ENCODE measurements around the gene SSTR5. TPM values are rescaled to one million over a fixed set of nuclear protein-coding genes. Genes with fewer than 3 reads are reported as not detected.

The SSTR5 gene
- total RNA-seq, 3 donors from 2014 or later (not counting 1 experiment from before 2014, with no cell fraction given): not detected

- Histone ChIP-seq H3K9me3 (ENCODE audit: control insufficient read depth, insufficient read depth, low read length) (no peaks in the 10 kb centered on the region), H3K27ac (ENCODE audit: low read length) (no peak overlapping the region), H3K36me3 (ENCODE audit: control insufficient read depth, insufficient read depth, low read length) (no peaks in the 10 kb centered on the region), H3K4me3 (ENCODE audit: low read length) (no peak overlapping the region), H3K4me1 (ENCODE audit: control insufficient read depth, insufficient read depth, low read length) (no peaks in the 10 kb centered on the region), H3K27me3 (ENCODE audit: control insufficient read depth, insufficient read depth, low read length) (peaks cover 2% of the 10 kb centered on the region)
- no peak for DNase-seq
- Mint-ChIP-seq H3K4me1 (no peaks in the 10 kb centered on the region), H3K27me3 (ENCODE audit: low read depth in 2 of 2) (no peaks in the 10 kb centered on the region), H3K27ac (no peak overlapping the region), H3K9me3 (no peaks in the 10 kb centered on the region), H3K36me3 (no peaks in the 10 kb centered on the region), H3K4me3 (no peak overlapping the region)
- intact Hi-C loops (cut with micrococcal nuclease): no loop called here
- ATAC-seq: peak in 1 of 3 donors; percentile 43
- 43% methylated on average over 85 of the region's 85 CpGs for WGBS (ENCODE audit: insufficient coverage)
- TF ChIP-seq CTCF (IDR thresholded peaks at IDR 0.05): no peak
Observed at GRCh38 chr16:1093284-1094123, 21.0 kb downstream of the SSTR5 start.

- no peak overlapping the region for H3K27ac ChIP-seq (ENCODE audit: low read length)
- no peak for TF ChIP-seq CTCF (IDR thresholded peaks at IDR 0.05)
- no peak for DNase-seq
- no peak overlapping the region for H3K27ac Mint-ChIP-seq
- H3K9me3 Mint-ChIP-seq: no peaks in the 10 kb centered on the region
- 76% methylated on average over 13 of the region's 13 CpGs for WGBS (ENCODE audit: insufficient coverage)
- no peaks in the 10 kb centered on the region for H3K27me3 Mint-ChIP-seq (ENCODE audit: low read depth in 2 of 2)
- no peaks in the 10 kb centered on the region for H3K9me3 ChIP-seq (ENCODE audit: control insufficient read depth, insufficient read depth, low read length)
- H3K4me3 Mint-ChIP-seq: no peak overlapping the region
- ATAC-seq: no peak
- no peaks in the 10 kb centered on the region for H3K4me1 ChIP-seq (ENCODE audit: control insufficient read depth, insufficient read depth, low read length)
- H3K36me3 ChIP-seq (ENCODE audit: control insufficient read depth, insufficient read depth, low read length): no peaks in the 10 kb centered on the region
- peaks cover 2% of the 10 kb centered on the region for H3K27me3 ChIP-seq (ENCODE audit: control insufficient read depth, insufficient read depth, low read length)
- intact Hi-C loops (cut with micrococcal nuclease): no loop called here
- H3K4me1 Mint-ChIP-seq: no peaks in the 10 kb centered on the region
- no peaks in the 10 kb centered on the region for H3K36me3 Mint-ChIP-seq
- no peak overlapping the region for H3K4me3 ChIP-seq (ENCODE audit: low read length)
Observed at GRCh38 chr16:1094124-1094479, 21.6 kb downstream of the SSTR5 start.

GRCh38 chr16:1094601-1095449 lies 22.3 kb downstream of the SSTR5 start:
- peaks cover 2% of the 10 kb centered on the region for H3K27me3 ChIP-seq (ENCODE audit: control insufficient read depth, insufficient read depth, low read length)
- no peak for TF ChIP-seq CTCF (IDR thresholded peaks at IDR 0.05)
- H3K27ac Mint-ChIP-seq: no peak overlapping the region
- H3K4me1 Mint-ChIP-seq: no peaks in the 10 kb centered on the region
- no peaks in the 10 kb centered on the region for H3K27me3 Mint-ChIP-seq (ENCODE audit: low read depth in 2 of 2)
- H3K27ac ChIP-seq (ENCODE audit: low read length): no peak overlapping the region
- H3K4me3 ChIP-seq (ENCODE audit: low read length): no peak overlapping the region
- H3K36me3 ChIP-seq (ENCODE audit: control insufficient read depth, insufficient read depth, low read length): no peaks in the 10 kb centered on the region
- H3K36me3 Mint-ChIP-seq: no peaks in the 10 kb centered on the region
- intact Hi-C loops (cut with micrococcal nuclease): no loop called here
- no peaks in the 10 kb centered on the region for H3K9me3 ChIP-seq (ENCODE audit: control insufficient read depth, insufficient read depth, low read length)
- no peak overlapping the region for H3K4me3 Mint-ChIP-seq
- H3K9me3 Mint-ChIP-seq: no peaks in the 10 kb centered on the region
- ATAC-seq: peak in 1 of 3 donors; percentile 19
- WGBS (ENCODE audit: insufficient coverage): 66% methylated on average over 28 of the region's 29 CpGs
- DNase-seq: no peak
- H3K4me1 ChIP-seq (ENCODE audit: control insufficient read depth, insufficient read depth, low read length): no peaks in the 10 kb centered on the region

Data from natural killer cell (primary cell).